ENCODE measurements around the gene KCNIP1. TPM values are rescaled to one million over a fixed set of nuclear protein-coding genes. Genes with fewer than 3 reads are reported as not detected.

The KCNIP1 gene
- total and polyA plus RNA-seq, 2 of the 8 experiments (the other 6 are each of a cell fraction or from before 2014, with no cell fraction given) = 0.52 to 0.83 TPM

DNA sequence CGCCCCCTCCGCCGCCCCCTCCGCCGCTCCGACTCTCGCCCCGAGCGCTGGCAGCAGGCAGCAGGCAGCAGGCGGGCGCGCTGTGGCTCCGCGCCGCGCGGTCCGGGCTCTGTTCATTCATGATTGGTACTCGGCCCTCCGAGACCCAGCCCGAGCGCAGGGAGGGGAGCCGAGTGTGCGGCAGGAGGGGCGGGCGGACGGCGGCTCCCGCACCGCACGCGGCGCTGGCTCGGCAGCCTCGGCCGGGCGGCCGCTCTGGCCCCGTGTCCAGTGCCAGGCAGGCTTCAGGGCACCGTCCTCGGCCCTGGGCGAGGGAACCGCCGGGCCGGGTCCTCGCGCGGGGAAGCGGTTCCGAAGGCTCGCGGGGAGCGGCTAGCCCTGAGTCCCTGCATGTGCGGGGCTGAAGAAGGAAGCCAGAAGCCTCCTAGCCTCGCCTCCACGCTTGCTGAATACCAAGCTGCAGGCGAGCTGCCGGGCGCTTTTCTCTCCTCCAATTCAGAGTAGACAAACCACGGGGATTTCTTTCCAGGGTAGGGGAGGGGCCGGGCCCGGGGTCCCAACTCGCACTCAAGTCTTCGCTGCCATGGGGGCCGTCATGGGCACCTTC is at the start of gene KCNIP1 (continued):
- TF ChIP-seq, protein P1, sequence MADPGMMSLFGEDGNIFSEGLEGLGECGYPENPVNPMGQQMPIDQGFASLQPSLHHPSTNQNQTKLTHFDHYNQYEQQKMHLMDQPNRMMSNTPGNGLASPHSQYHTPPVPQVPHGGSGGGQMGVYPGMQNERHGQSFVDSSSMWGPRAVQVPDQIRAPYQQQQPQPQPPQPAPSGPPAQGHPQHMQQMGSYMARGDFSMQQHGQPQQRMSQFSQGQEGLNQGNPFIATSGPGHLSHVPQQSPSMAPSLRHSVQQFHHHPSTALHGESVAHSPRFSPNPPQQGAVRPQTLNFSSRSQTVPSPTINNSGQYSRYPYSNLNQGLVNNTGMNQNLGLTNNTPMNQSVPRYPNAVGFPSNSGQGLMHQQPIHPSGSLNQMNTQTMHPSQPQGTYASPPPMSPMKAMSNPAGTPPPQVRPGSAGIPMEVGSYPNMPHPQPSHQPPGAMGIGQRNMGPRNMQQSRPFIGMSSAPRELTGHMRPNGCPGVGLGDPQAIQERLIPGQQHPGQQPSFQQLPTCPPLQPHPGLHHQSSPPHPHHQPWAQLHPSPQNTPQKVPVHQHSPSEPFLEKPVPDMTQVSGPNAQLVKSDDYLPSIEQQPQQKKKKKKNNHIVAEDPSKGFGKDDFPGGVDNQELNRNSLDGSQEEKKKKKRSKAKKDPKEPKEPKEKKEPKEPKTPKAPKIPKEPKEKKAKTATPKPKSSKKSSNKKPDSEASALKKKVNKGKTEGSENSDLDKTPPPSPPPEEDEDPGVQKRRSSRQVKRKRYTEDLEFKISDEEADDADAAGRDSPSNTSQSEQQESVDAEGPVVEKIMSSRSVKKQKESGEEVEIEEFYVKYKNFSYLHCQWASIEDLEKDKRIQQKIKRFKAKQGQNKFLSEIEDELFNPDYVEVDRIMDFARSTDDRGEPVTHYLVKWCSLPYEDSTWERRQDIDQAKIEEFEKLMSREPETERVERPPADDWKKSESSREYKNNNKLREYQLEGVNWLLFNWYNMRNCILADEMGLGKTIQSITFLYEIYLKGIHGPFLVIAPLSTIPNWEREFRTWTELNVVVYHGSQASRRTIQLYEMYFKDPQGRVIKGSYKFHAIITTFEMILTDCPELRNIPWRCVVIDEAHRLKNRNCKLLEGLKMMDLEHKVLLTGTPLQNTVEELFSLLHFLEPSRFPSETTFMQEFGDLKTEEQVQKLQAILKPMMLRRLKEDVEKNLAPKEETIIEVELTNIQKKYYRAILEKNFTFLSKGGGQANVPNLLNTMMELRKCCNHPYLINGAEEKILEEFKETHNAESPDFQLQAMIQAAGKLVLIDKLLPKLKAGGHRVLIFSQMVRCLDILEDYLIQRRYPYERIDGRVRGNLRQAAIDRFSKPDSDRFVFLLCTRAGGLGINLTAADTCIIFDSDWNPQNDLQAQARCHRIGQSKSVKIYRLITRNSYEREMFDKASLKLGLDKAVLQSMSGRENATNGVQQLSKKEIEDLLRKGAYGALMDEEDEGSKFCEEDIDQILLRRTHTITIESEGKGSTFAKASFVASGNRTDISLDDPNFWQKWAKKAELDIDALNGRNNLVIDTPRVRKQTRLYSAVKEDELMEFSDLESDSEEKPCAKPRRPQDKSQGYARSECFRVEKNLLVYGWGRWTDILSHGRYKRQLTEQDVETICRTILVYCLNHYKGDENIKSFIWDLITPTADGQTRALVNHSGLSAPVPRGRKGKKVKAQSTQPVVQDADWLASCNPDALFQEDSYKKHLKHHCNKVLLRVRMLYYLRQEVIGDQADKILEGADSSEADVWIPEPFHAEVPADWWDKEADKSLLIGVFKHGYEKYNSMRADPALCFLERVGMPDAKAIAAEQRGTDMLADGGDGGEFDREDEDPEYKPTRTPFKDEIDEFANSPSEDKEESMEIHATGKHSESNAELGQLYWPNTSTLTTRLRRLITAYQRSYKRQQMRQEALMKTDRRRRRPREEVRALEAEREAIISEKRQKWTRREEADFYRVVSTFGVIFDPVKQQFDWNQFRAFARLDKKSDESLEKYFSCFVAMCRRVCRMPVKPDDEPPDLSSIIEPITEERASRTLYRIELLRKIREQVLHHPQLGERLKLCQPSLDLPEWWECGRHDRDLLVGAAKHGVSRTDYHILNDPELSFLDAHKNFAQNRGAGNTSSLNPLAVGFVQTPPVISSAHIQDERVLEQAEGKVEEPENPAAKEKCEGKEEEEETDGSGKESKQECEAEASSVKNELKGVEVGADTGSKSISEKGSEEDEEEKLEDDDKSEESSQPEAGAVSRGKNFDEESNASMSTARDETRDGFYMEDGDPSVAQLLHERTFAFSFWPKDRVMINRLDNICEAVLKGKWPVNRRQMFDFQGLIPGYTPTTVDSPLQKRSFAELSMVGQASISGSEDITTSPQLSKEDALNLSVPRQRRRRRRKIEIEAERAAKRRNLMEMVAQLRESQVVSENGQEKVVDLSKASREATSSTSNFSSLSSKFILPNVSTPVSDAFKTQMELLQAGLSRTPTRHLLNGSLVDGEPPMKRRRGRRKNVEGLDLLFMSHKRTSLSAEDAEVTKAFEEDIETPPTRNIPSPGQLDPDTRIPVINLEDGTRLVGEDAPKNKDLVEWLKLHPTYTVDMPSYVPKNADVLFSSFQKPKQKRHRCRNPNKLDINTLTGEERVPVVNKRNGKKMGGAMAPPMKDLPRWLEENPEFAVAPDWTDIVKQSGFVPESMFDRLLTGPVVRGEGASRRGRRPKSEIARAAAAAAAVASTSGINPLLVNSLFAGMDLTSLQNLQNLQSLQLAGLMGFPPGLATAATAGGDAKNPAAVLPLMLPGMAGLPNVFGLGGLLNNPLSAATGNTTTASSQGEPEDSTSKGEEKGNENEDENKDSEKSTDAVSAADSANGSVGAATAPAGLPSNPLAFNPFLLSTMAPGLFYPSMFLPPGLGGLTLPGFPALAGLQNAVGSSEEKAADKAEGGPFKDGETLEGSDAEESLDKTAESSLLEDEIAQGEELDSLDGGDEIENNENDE (IDR thresholded peaks at IDR 0.05; ENCODE audit: insufficient replicate concordance, low read length) = no peak
- TF ChIP-seq SIN3A (conservative IDR thresholded peaks at IDR 0.05 in 1 of 2, IDR thresholded peaks at IDR 0.05 in 1 of 2; ENCODE audit: low read depth in 1 of 2, low read length in 2 of 2) (no peak), TBP (IDR thresholded peaks at IDR 0.05; ENCODE audit: low read depth, low read length) (peak; percentile 26; the same call in 1 of the 2 replicates), RAD21 (IDR thresholded peaks at IDR 0.05 in 1 of 2, conservative IDR thresholded peaks at IDR 0.05 in 1 of 2; ENCODE audit: low read depth in 2 of 2, low read length in 2 of 2) (no peak), TAF1 (IDR thresholded peaks at IDR 0.05; ENCODE audit: low read depth, low read length) (0 out of 2 replicates have a peak, but pooled peaks have one; percentile 37), JUN (IDR thresholded peaks at IDR 0.05; ENCODE audit: low read depth, low read length) (no peak), GABPA (IDR thresholded peaks at IDR 0.05; ENCODE audit: borderline replicate concordance, insufficient read depth, low read length) (no peak)
- TF ChIP-seq, protein P2, sequence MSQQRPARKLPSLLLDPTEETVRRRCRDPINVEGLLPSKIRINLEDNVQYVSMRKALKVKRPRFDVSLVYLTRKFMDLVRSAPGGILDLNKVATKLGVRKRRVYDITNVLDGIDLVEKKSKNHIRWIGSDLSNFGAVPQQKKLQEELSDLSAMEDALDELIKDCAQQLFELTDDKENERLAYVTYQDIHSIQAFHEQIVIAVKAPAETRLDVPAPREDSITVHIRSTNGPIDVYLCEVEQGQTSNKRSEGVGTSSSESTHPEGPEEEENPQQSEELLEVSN (IDR thresholded peaks at IDR 0.05) = peak; percentile 73
- TF ChIP-seq, protein P3, sequence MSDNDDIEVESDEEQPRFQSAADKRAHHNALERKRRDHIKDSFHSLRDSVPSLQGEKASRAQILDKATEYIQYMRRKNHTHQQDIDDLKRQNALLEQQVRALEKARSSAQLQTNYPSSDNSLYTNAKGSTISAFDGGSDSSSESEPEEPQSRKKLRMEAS (IDR thresholded peaks at IDR 0.05) = peak; percentile 75

Measured in H1 (cell line).